ENCODE data around the gene CYBB.
A peak's percentile ranks its signal among the peaks of the same experiment; 100 is the strongest.

Gene CYBB

GRCh38 chrX:37824491-37825214 is 44.8 kb downstream of the CYBB start:
- Histone ChIP-seq H2AFZ (ENCODE audit: low read depth, low read length, severe bottlenecking) (peak overlapping the region; percentile 15), H4K20me1 (ENCODE audit: low read depth, low read length) (no peaks in the 10 kb centered on the region), H3K4me2 (ENCODE audit: low read depth, low read length, poor library complexity, severe bottlenecking) (peak overlapping the region; percentile 30), H3K9me2 (replicated peaks; ENCODE audit: insufficient read depth, low read length) (no peaks in the 10 kb centered on the region), H3K79me2 (ENCODE audit: insufficient read depth, low read length) (no peaks in the 10 kb centered on the region), H3K9ac (ENCODE audit: low read length) (peak overlapping the region; percentile 29; the same call in 1 of the 2 replicates), H3K36me3 (ENCODE audit: low read length) (no peaks in the 10 kb centered on the region), H3K27ac (ENCODE audit: low read depth, low read length) (peak overlapping the region; percentile 27; the same call in 1 of the 2 replicates), H3K4me3 (ENCODE audit: insufficient read depth, low read length, poor library complexity, severe bottlenecking) (no peak overlapping the region), H3F3A (ENCODE audit: insufficient read depth) (0 out of 2 replicates have a peak, but pooled peaks cover 3% of the 10 kb centered on the region), H3K27me3 (ENCODE audit: low read length) (no peaks in the 10 kb centered on the region), H3K9me3 (ENCODE audit: insufficient read depth, low read length) (no peaks in the 10 kb centered on the region)
- TF ChIP-seq EZH2phosphoT487 (conservative IDR thresholded peaks at IDR 0.05; ENCODE audit: low read length) (no peak), CTCF (IDR thresholded peaks at IDR 0.05; ENCODE audit: insufficient read depth, low read length, poor library complexity, severe bottlenecking) (no peak)

GRCh38 chrX:37825215-37825842 is 45.5 kb downstream of the CYBB start:
- H3K79me2 ChIP-seq (ENCODE audit: insufficient read depth, low read length), result no peaks in the 10 kb centered on the region
- H4K20me1 ChIP-seq (ENCODE audit: low read depth, low read length), result no peaks in the 10 kb centered on the region
- H3K36me3 ChIP-seq (ENCODE audit: low read length), result no peaks in the 10 kb centered on the region
- H3F3A ChIP-seq (ENCODE audit: insufficient read depth), result 0 out of 2 replicates have a peak, but pooled peaks cover 3% of the 10 kb centered on the region
- H3K4me3 ChIP-seq (ENCODE audit: insufficient read depth, low read length, poor library complexity, severe bottlenecking), result no peak overlapping the region
- TF ChIP-seq CTCF (IDR thresholded peaks at IDR 0.05; ENCODE audit: insufficient read depth, low read length, poor library complexity, severe bottlenecking) (peak; percentile 62), EZH2phosphoT487 (conservative IDR thresholded peaks at IDR 0.05; ENCODE audit: low read length) (no peak)
- peak overlapping the region; percentile 29; the same call in 1 of the 2 replicates for H3K9ac ChIP-seq (ENCODE audit: low read length)
- H3K4me2 ChIP-seq (ENCODE audit: low read depth, low read length, poor library complexity, severe bottlenecking), result peak overlapping the region; percentile 30
- peak overlapping the region; percentile 27; the same call in 1 of the 2 replicates for H3K27ac ChIP-seq (ENCODE audit: low read depth, low read length)
- peak overlapping the region; percentile 15 for H2AFZ ChIP-seq (ENCODE audit: low read depth, low read length, severe bottlenecking)
- no peaks in the 10 kb centered on the region for H3K27me3 ChIP-seq (ENCODE audit: low read length)
- H3K9me3 ChIP-seq (ENCODE audit: insufficient read depth, low read length), result no peaks in the 10 kb centered on the region
- no peaks in the 10 kb centered on the region for H3K9me2 ChIP-seq (replicated peaks; ENCODE audit: insufficient read depth, low read length)

- no peak overlapping the region for H3K27ac ChIP-seq (ENCODE audit: low read depth, low read length)
- no peaks in the 10 kb centered on the region for H4K20me1 ChIP-seq (ENCODE audit: low read depth, low read length)
- no peak overlapping the region for H3K4me3 ChIP-seq (ENCODE audit: insufficient read depth, low read length, poor library complexity, severe bottlenecking)
- H3K9ac ChIP-seq (ENCODE audit: low read length), result no peak overlapping the region
- no peaks in the 10 kb centered on the region for H3K9me2 ChIP-seq (replicated peaks; ENCODE audit: insufficient read depth, low read length)
- H3K9me3 ChIP-seq (ENCODE audit: insufficient read depth, low read length), result no peaks in the 10 kb centered on the region
- H3K79me2 ChIP-seq (ENCODE audit: insufficient read depth, low read length), result no peaks in the 10 kb centered on the region
- no peak overlapping the region for H3K4me2 ChIP-seq (ENCODE audit: low read depth, low read length, poor library complexity, severe bottlenecking)
- no peaks in the 10 kb centered on the region for H3K36me3 ChIP-seq (ENCODE audit: low read length)
- H2AFZ ChIP-seq (ENCODE audit: low read depth, low read length, severe bottlenecking), result no peak overlapping the region
- no peaks in the 10 kb centered on the region for H3F3A ChIP-seq (ENCODE audit: insufficient read depth)
- TF ChIP-seq EZH2phosphoT487 (conservative IDR thresholded peaks at IDR 0.05; ENCODE audit: low read length) (no peak), CTCF (IDR thresholded peaks at IDR 0.05; ENCODE audit: insufficient read depth, low read length, poor library complexity, severe bottlenecking) (no peak)
- no peaks in the 10 kb centered on the region for H3K27me3 ChIP-seq (ENCODE audit: low read length)
Measured at GRCh38 chrX:37829721-37830120, 49.9 kb downstream of the CYBB start.

Data from SU-DHL-6 (cell line).